Jurkat, Clone E6-1 (cell line): ENCODE results near the gene AXIN1.
A peak's percentile ranks its signal among the peaks of the same experiment; 100 is the strongest.
"Not testable (repeated sequence)": the region's sequence is repeated elsewhere in the genome, so short reads cannot be mapped to it uniquely, and the experiment has no call there.

Experiments used
- DNase-seq: peaks from one replicate; pipeline ENCODE4 v3.0.0-alpha.2; 2011; ENCODE audit warnings: low read depth, low spot score
- H3K4me3 ChIP-seq: 2 replicates; pipeline ENCODE4 v1.5.1; 2011; ENCODE audit warnings: mild to moderate bottlenecking, low read length, control low read depth, moderate library complexity

AXIN1 gene

DNA sequence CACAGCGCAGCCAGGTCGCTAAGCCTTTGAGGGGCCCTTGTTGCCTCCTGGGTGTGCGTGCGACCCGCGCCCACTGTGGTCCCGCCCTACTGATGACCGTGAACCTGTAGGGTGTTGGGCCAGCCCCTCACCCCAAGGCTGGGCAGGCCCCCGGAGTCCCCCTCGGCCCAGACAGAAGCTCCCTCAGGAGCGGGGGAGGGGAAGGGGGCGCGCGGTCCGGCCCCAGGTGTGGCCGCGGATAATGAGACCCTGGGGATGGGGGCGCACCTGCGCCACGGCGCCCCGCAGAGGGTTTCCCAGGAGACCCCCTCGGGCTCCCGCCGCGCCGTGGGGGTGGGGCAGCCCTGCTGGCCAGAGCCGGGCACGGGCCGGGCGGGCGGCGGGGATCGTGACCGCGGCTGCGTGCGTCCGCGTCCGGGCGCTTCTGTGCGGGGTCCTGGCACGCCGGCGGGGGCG lies 72.5 kb downstream of the AXIN1 start:
- no peak overlapping the region for H3K4me3 ChIP-seq
- DNase-seq, result no peak

GRCh38 chr16:279531-279930 lies 73.0 kb downstream of the AXIN1 start:
- H3K4me3 ChIP-seq, result no peak overlapping the region
- no peak for DNase-seq

DNA sequence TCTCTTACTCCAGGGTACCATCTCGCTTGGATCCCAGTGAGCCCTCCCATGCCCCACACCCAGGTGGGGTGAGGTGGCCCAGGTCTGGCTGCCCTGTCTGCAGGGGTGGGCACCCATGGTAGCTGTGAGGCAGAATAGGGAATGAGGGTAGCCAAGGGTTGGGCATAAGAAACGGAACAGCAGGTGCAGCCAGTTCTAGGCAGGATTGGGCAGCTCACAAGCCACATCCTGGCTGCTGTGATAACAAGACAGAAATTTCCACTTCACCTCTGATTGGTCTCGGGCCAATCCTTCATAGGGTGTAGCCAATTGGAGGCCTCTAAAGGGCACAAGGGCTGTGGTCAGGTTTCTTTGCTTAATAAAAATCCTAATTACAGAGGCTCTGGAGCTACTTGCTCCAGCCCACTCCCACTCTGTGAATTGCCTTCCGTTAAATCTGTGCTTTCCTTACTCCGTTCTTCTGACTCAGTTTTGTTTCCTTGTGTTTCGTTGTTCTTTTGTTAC lies 73.6 kb downstream of the AXIN1 start:
- peak; percentile 82 for DNase-seq
- no peak overlapping the region for H3K4me3 ChIP-seq

DNA sequence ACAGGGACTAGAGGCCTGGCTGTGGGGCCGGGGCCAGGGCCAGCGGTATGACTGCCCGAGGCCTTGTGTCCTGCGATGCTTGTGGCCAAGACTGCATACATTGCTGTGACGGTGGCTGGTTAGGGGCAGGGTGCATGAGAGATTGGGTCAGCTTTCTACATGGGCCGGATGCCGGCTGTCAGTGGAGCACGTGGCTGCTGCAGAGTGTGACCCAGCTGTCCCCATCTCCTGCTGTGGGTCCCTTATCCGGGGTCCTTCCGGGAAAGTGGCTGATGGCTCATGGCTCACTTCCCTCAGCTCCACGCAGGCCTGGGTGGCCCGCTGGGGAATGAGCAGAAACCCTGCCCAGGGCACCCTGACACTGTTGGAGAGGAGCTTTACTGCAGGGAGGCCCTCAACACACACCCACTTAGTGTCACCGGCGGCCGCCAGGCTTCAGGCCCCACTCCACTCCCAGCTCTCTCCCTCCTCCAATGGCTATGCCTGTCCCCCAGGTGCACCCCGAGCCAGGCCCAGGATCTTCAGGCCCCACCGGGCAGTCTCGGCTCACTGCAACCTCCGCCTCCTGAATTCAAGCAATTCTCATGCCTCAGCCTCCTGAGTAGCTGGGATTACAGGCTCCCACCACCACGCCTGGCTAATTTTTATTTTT lies 76.0 kb downstream of the AXIN1 start:
- no peak for DNase-seq
- H3K4me3 ChIP-seq, result no peak overlapping the region

DNA sequence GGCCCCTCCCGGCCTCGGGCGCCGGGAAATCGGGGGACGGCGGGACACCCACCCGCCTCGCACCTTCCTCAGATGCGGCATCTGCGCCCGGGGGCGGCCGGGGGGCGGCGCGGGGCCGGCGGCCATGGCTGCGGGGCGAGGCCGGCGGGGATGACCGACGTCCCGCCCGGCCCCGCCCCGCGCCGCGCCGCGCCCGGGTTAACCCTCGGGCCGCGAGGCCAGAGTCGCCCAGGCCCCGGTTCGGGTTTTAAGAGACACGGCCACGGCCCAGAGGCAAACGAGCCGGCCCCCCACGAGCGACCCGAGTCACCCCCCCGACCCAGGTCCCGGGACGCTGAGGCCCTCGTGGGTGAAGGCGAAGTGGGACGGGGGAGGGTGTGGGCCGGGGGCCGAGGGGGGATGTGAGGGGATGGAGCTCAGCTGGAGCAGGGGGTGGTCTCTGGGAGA lies 76.7 kb downstream of the AXIN1 start, which contains the start of gene RGS11:
RGS11 (minus strand) TSS at position 159 of the 447 bp plus-strand sequence; CDS start at position 126, 33 bp downstream.
- H3K4me3 ChIP-seq, result no peak within 1 kb of the TSS
- DNase-seq, result no peak

- no peak overlapping the region for H3K4me3 ChIP-seq
- no peak for DNase-seq
Observed at GRCh38 chr16:275041-275641, 77.4 kb downstream of the AXIN1 start.

DNA sequence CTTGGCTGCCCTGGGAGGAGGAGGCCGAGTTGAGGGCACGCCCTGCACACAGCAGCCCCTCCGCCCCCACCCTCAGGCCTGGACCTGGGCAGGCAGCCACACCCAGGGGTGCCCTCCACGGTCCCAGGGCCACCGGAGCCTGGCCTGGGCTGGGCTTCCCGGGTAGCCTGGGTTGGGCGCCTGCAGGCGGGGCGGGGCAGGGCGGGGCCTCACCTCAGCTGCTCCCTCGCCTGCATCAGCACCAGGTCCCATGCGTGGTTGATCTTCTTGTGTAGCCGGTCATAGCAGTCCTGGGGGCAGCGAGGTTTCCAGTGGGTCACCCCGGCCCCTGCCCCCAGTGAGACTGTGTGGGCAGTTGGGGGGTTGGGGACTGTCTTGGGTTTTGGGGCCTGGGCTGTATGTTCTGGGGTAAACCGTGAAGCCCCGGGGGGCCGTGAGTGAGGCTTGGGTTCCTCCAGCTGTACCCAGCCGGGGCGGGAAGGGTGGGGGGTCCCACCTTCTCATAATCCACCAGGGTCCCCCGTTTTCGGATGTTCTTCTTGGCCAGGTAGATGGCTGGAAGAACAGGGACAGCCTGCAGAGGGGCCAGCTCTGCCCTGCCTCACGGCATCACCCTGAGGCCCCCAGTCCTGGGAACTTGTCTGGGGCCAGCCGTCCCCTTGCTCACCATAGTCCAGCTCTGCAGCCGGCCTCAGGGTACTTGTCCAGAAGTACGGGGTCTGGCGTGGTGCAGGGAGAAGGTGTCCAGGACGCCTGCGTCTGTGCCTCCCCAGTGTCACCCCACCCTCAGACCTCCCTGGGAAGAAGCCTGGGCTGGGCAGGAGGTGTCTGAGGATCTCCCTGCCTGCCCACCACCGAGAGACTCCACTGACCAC lies 78.7 kb downstream of the AXIN1 start:
- no peak overlapping the region for H3K4me3 ChIP-seq
- DNase-seq, result no peak

- DNase-seq, result no peak
- no peak overlapping the region for H3K4me3 ChIP-seq
Observed at GRCh38 chr16:272633-273546, 79.6 kb downstream of the AXIN1 start.

GRCh38 chr16:270381-271255 lies 81.9 kb downstream of the AXIN1 start:
- DNase-seq, result no peak

GRCh38 chr16:269061-269796 lies 83.3 kb downstream of the AXIN1 start:
- no peak overlapping the region for H3K4me3 ChIP-seq
- DNase-seq, result no peak

More at GRCh38 chr16:270381-271255, 81.9 kb downstream of the AXIN1 start:
- no peak overlapping the region for H3K4me3 ChIP-seq

- no peak for DNase-seq
Observed at GRCh38 chr16:268141-269053, 84.1 kb downstream of the AXIN1 start.

GRCh38 chr16:267562-267961 lies 85.0 kb downstream of the AXIN1 start:
- not testable (repeated sequence) for DNase-seq, H3K4me3 ChIP-seq

More at GRCh38 chr16:268141-269053, 84.1 kb downstream of the AXIN1 start:
- no peak overlapping the region for H3K4me3 ChIP-seq

- DNase-seq, result no peak
- no peak overlapping the region for H3K4me3 ChIP-seq
Observed at GRCh38 chr16:266258-267164, 86.0 kb downstream of the AXIN1 start.

GRCh38 chr16:265711-266110 lies 86.8 kb downstream of the AXIN1 start:
- DNase-seq, result no peak
- no peak overlapping the region for H3K4me3 ChIP-seq

DNA sequence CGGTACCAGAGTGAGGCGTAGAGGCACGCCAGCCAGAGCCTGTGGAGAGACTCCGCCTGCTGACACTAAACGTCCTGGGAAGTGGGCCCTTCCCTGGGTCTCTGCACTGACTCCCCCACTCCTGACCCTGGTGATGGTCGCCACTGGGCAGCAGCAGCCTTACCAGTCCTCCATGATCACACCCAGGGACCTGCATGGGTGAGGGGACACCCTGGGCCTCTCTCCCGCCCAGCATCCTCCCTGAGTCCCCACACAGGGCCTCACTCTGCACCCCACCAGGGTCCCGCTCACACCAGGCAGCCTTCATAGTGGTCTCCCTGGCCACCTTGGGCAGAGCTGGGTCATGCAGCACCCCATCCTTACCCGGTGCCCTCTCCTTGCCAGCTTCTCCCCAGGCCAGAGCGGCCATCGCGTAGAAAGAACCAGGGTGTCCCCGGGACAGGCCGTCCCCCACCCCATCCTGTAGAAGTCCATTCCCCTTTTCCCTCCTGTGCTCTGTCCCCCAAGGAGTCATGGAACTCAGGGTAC lies 87.5 kb downstream of the AXIN1 start:
- DNase-seq, result no peak
- H3K4me3 ChIP-seq, result no peak overlapping the region
